HepG2 (cell line): Measurements from ENCODE around the gene CDH13. TPM values are rescaled to one million over a fixed set of nuclear protein-coding genes. Genes with fewer than 3 reads are reported as not detected.

Experiments used
- ATAC-seq: fragments of 200-7000 bp; cut with Tn5 transposase; 3 replicates; pipeline ENCODE4 v1.9.1; 2020; ENCODE audit warnings: mild to moderate bottlenecking, moderate library complexity
- BruUV-seq: library from RNA; stranded (reverse); fragments of 400-500 nt; replicated peaks from 2 replicates; lab custom pipeline; 2021; lab: Mats Ljungman, UMichigan
- CTCF ChIA-PET: fragments of 300-600 bp; formaldehyde crosslinking; extraction: SDS; loops from one replicate; lab custom pipeline; 2021; ENCODE audit warnings: low total read pairs, inconsistent platforms, low intra/inter-chr PET ratio; lab: Yijun Ruan, JAX
- POLR2A ChIA-PET: fragments of 350-600 bp; sonication (Branson Sonifier 250); formaldehyde crosslinking; loops from one replicate; lab custom pipeline; 2020; ENCODE audit warnings: antibody characterized with exemption, inconsistent platforms; lab: Yijun Ruan, JAX
- DNase-seq: peaks from one replicate; pipeline ENCODE4 v3.0.0-alpha.2; 2015; ENCODE audit warnings: low spot score
- FAIRE-seq: peaks from 3 replicates; lab custom pipeline; 2011; peaks lifted over from hg19 to GRCh38; lab: Jason Lieb, UNC
- H2AFZ ChIP-seq: one replicate; pipeline ENCODE4 v1.6.1; 2011; ENCODE audit warnings: low read length, inconsistent platforms
- H3K27ac ChIP-seq: fragments of 300-600 bp; 3 replicates; pipeline ENCODE4 v1.8.0; 2011; ENCODE audit warnings: mixed run types, mild to moderate bottlenecking, mixed read lengths, low read length, inconsistent platforms; ENCODE audit not compliant: insufficient read depth; ENCODE audit errors: extremely low read length
- H3K27me3 ChIP-seq, 2 experiments: fragments of 200-600 bp in 1 of 2; 2 replicates in 1 of 2; 3 replicates in 1 of 2; pipeline versions ENCODE4 v1.6.0 to v1.8.0; 2011; ENCODE audit warnings: low read length in 2 of 2, mild to moderate bottlenecking in 2 of 2, moderate library complexity in 2 of 2, inconsistent platforms in 1 of 2; ENCODE audit not compliant: insufficient read depth in 2 of 2, control insufficient read depth in 1 of 2
- H3K36me3 ChIP-seq, 2 experiments: fragments of 200-600 bp in 1 of 2; replicated peaks in 1 of 2; 2 replicates in 1 of 2; 3 replicates in 1 of 2; pipeline versions ENCODE4 v1.5.1 to v1.8.0; 2011; ENCODE audit warnings: low read length in 2 of 2, inconsistent platforms in 1 of 2; ENCODE audit not compliant: insufficient read depth in 2 of 2, control insufficient read depth in 1 of 2
- H3K4me1 ChIP-seq: 2 replicates; pipeline ENCODE4 v1.5.1; 2012; ENCODE audit warnings: low read length, inconsistent platforms; ENCODE audit not compliant: insufficient read depth
- H3K4me2 ChIP-seq: 2 replicates; pipeline ENCODE4 v1.6.0; 2011; ENCODE audit warnings: low read depth, low read length, inconsistent platforms
- H3K4me3 ChIP-seq, 3 experiments: fragments of 200-600 bp in 1 of 3; sonication (generic), shearing (Covaris generic) in 1 of 3; replicated peaks in 1 of 3; 2 replicates each; pipeline ENCODE4 v1.5.1; 2011 to 2016; ENCODE audit warnings: low read length in 3 of 3, inconsistent platforms in 2 of 3, low read depth in 2 of 3, mild to moderate bottlenecking in 2 of 3, control low read depth in 1 of 3, mixed read lengths in 1 of 3; ENCODE audit not compliant: insufficient read depth in 1 of 3
- H3K79me2 ChIP-seq: one replicate; pipeline ENCODE4 v1.6.1; 2011; ENCODE audit warnings: low read length, inconsistent platforms; ENCODE audit not compliant: insufficient read depth
- H3K9ac ChIP-seq: 2 replicates; pipeline ENCODE4 v1.6.0; 2011; ENCODE audit warnings: mild to moderate bottlenecking, low read depth, low read length, inconsistent platforms; ENCODE audit not compliant: insufficient read depth
- H3K9me3 ChIP-seq: 2 replicates; pipeline ENCODE4 v1.5.1; 2012; ENCODE audit warnings: mild to moderate bottlenecking, low read length
- H4K20me1 ChIP-seq: 2 replicates; pipeline ENCODE4 v1.6.0; 2011; ENCODE audit warnings: inconsistent platforms, mild to moderate bottlenecking, low read length, moderate library complexity; ENCODE audit not compliant: insufficient read depth
- CEBPG ChIP-seq: IDR thresholded peaks from 2 replicates; pipeline ENCODE4 v1.6.1; 2016
- HOXA5 ChIP-seq: sonication (generic); formaldehyde crosslinking; IDR thresholded peaks from 2 replicates; pipeline ENCODE4 v1.4.0; 2020; ENCODE audit warnings: missing genetic modification reagents
- NFE2L2 ChIP-seq: fragments of 150-350 bp; IDR thresholded peaks from 2 replicates; pipeline ENCODE4 v1.6.1; 2014; ENCODE audit warnings: low read length
- SIN3A ChIP-seq: IDR thresholded peaks from 2 replicates; pipeline ENCODE4 v1.6.1; 2011; ENCODE audit warnings: low read depth, mild to moderate bottlenecking, control low read depth, low read length, borderline replicate concordance
- TCF12 ChIP-seq, 2 experiments: fragments of 450-650 bp in 1 of 2; sonication (generic) in 1 of 2; formaldehyde crosslinking in 1 of 2; IDR thresholded peaks; 2 replicates each; pipeline versions ENCODE4 v1.6.1 to v1.8.0; 2017 to 2022; ENCODE audit warnings: antibody characterized with exemption in 1 of 2, mild to moderate bottlenecking in 1 of 2, missing genetic modification reagents in 1 of 2, moderate library complexity in 1 of 2
- ZBTB42 ChIP-seq: sonication (generic); formaldehyde crosslinking; IDR thresholded peaks from 2 replicates; pipeline ENCODE4 v1.5.0; 2020; ENCODE audit warnings: mild to moderate bottlenecking, missing genetic modification reagents
- ZBTB43 ChIP-seq: sonication (generic); formaldehyde crosslinking; conservative IDR thresholded peaks from 2 replicates; pipeline ENCODE4 v1.4.0; 2020; ENCODE audit warnings: missing genetic modification reagents
- ZNF12 ChIP-seq: sonication (generic); formaldehyde crosslinking; IDR thresholded peaks from 2 replicates; pipeline ENCODE4 v1.5.0; 2020; ENCODE audit warnings: missing genetic modification reagents
- ZNF276 ChIP-seq: sonication (generic); formaldehyde crosslinking; IDR thresholded peaks from 2 replicates; pipeline ENCODE4 v1.4.0; 2020; ENCODE audit warnings: mild to moderate bottlenecking, low read depth, missing genetic modification reagents
- ZNF3 ChIP-seq: IDR thresholded peaks from 2 replicates; pipeline ENCODE4 v1.7.0; 2017; ENCODE audit warnings: inconsistent platforms
- ZNF609 ChIP-seq: sonication (generic); formaldehyde crosslinking; IDR thresholded peaks from 2 replicates; pipeline ENCODE4 v1.4.0; 2020; ENCODE audit warnings: mild to moderate bottlenecking, missing genetic modification reagents, borderline replicate concordance
- ZNF747 ChIP-seq: sonication (generic); formaldehyde crosslinking; IDR thresholded peaks from 2 replicates; pipeline ENCODE4 v1.8.1; 2023; ENCODE audit warnings: missing genetic modification reagents, mild to moderate bottlenecking, borderline replicate concordance
- ZNF780A ChIP-seq: sonication (generic); formaldehyde crosslinking; IDR thresholded peaks from 2 replicates; pipeline ENCODE4 v1.8.0; 2022; ENCODE audit warnings: mild to moderate bottlenecking, missing genetic modification reagents, moderate library complexity
- ZNF816 ChIP-seq: sonication (generic); formaldehyde crosslinking; IDR thresholded peaks from 2 replicates; pipeline ENCODE4 v1.8.0; 2022; ENCODE audit warnings: missing genetic modification reagents, mild to moderate bottlenecking, borderline replicate concordance
- WGBS: methylation state at CpG from one replicate; pipeline ENCODE4 v1.1.6; 2017; ENCODE audit warnings: low lambda C conversion rate; 5-methylcytosine and 5-hydroxymethylcytosine counted together
- in situ Hi-C: cut with HindIII; loops from 2 replicates; pipeline ENCODE4 v1.10.0; 2017; ENCODE audit warnings: low pct_unique_long_range_greater_than_20kb; ENCODE audit not compliant: extremely low pct_ligation_motif_present
- intact Hi-C: fragments of 100-400 bp; cut with micrococcal nuclease; formaldehyde crosslinking; loops from one replicate; pipeline ENCODE4 v1.10.0; 2022; ENCODE audit not compliant: unreplicated experiment
- polyA plus RNA-seq, 8 experiments: library from polyadenylated mRNA; depleted of rRNA in 3 of 8; stranded (reverse) in 7 of 8; unstranded in 1 of 8; fragments of >200 nt; fragmentation: Illumina TruSeq in 4 of 8; extraction: Trizol in 4 of 8; gene quantifications; 2 replicates each; pipeline versions ENCODE4 v1.2.1 to v1.2.3, GENCODE V29; 2011 to 2016; ENCODE audit warnings: low read depth in 4 of 8, missing spikeins in 1 of 8, mixed read lengths in 1 of 8; ENCODE audit not compliant: insufficient read depth in 1 of 8
- total RNA-seq, 5 experiments: library from RNA; depleted of rRNA; stranded (reverse); fragments of >200 nt; fragmentation: Illumina TruSeq; extraction: Trizol; gene quantifications; 2 replicates each; pipeline ENCODE4 v1.2.3, GENCODE V29; 2016; ENCODE audit warnings: low read depth in 1 of 5

CDH13 gene
- total and polyA plus RNA-seq, 2 of the 13 experiments (the other 11 are each of a cell fraction or from before 2014, with no cell fraction given), result not detected

GRCh38 chr16:83310816-83311215 is 684.0 kb downstream of the CDH13 start:
- no peak for ATAC-seq
- no peaks in the 10 kb centered on the region for H3K36me3 ChIP-seq
- CTCF ChIA-PET, result no interaction called here
- H3K79me2 ChIP-seq, result no peaks in the 10 kb centered on the region
- POLR2A ChIA-PET, result no interaction called here
- no peak overlapping the region for H3K9ac ChIP-seq
- H3K4me2 ChIP-seq, result no peak overlapping the region
- H3K4me1 ChIP-seq, result no peaks in the 10 kb centered on the region
- in situ Hi-C loops, result no loop called here
- 5% methylated on average over 2 of the region's 2 CpGs for WGBS
- H3K4me3 ChIP-seq, result no peak overlapping the region
- no TSS peak for BruUV-seq
- H3K9me3 ChIP-seq, result no peaks in the 10 kb centered on the region
- FAIRE-seq, result no peak
- H3K27me3 ChIP-seq, result peaks cover 0 to 9% of the 10 kb centered on the region in 2 experiments; a peak in 2 of 5 replicates
- intact Hi-C loops, result no loop called here
- H3K27ac ChIP-seq, result no peak overlapping the region
- H2AFZ ChIP-seq, result no peak overlapping the region
- H4K20me1 ChIP-seq, result no peaks in the 10 kb centered on the region
- DNase-seq, result no peak
- TF ChIP-seq ZBTB43 (CRISPR knock-in tag) (no peak), ZNF12 (no peak), ZNF3 (CRISPR knock-in tag) (no peak), CEBPG (CRISPR knock-in tag) (no peak), SIN3A (no peak), HOXA5 (no peak), ZNF780A (CRISPR knock-in tag) (no peak), NFE2L2 (no peak), ZNF276 (CRISPR knock-in tag) (no peak), ZBTB42 (CRISPR knock-in tag) (no peak), ZNF747 (no peak), TCF12 (IDR thresholded peaks at IDR 0.05) (no peak), TCF12 (CRISPR knock-in tag; IDR thresholded peaks at IDR 0.05) (no peak), ZNF609 (CRISPR knock-in tag) (no peak), ZNF816 (CRISPR knock-in tag) (no peak)
- TF ChIP-seq, all 625 proteins: peak for 0
